Upper lobe of right lung (tissue), 1 donor: ENCODE measurements around the gene CACNA1B. TPM values are rescaled to one million over a fixed set of nuclear protein-coding genes. Genes with fewer than 3 reads are reported as not detected.
A peak's percentile ranks its signal among the peaks of the same experiment; 100 is the strongest.

Experiments used
- ATAC-seq: fragments of 200-7000 bp; cut with Tn5 transposase; one replicate; pipeline ENCODE4 v1.9.1; 2020; ENCODE audit warnings: mild to moderate bottlenecking, moderate library complexity
- DNase-seq: peaks from one replicate; pipeline ENCODE4 v3.0.0-alpha.2; 2020
- H3K27ac ChIP-seq: fragments of 200-600 bp; one replicate; pipeline ENCODE4 v1.8.0; 2022
- H3K27me3 ChIP-seq: fragments of 200-600 bp; one replicate; pipeline ENCODE4 v1.8.0; 2022; ENCODE audit warnings: mild to moderate bottlenecking
- H3K36me3 ChIP-seq: fragments of 200-600 bp; one replicate; pipeline ENCODE4 v1.8.0; 2022
- H3K4me1 ChIP-seq: fragments of 200-600 bp; one replicate; pipeline ENCODE4 v1.8.0; 2022
- H3K4me3 ChIP-seq: fragments of 200-600 bp; one replicate; pipeline ENCODE4 v1.8.0; 2022; ENCODE audit warnings: mild to moderate bottlenecking
- H3K9me3 ChIP-seq: fragments of 200-600 bp; one replicate; pipeline ENCODE4 v1.8.0; 2022
- intact Hi-C: fragments of 100-400 bp; cut with DNase I; formaldehyde crosslinking; loops from one replicate; pipeline ENCODE4 v1.11.0; 2022
- total RNA-seq: library from RNA; stranded (reverse); fragmentation: NEBNext Ultra II Directional; extraction: Animal tissue kit (Norgen Biotek cat#: 25700); gene quantifications from one replicate; pipeline ENCODE4 v1.2.1, GENCODE V29; 2021
- TF ChIP-seq, protein P1 (sequence below): fragments of 200-600 bp; IDR thresholded peaks from one replicate; pipeline ENCODE4 v1.8.0; 2022; ENCODE audit warnings: antibody characterized with exemption
- donor health status: DM: no; HTN: yes; CAD: no; lungs with severe emphysema.

CACNA1B gene
- total RNA-seq, 1 donor from 2014 or later, result 0.29 TPM

DNA sequence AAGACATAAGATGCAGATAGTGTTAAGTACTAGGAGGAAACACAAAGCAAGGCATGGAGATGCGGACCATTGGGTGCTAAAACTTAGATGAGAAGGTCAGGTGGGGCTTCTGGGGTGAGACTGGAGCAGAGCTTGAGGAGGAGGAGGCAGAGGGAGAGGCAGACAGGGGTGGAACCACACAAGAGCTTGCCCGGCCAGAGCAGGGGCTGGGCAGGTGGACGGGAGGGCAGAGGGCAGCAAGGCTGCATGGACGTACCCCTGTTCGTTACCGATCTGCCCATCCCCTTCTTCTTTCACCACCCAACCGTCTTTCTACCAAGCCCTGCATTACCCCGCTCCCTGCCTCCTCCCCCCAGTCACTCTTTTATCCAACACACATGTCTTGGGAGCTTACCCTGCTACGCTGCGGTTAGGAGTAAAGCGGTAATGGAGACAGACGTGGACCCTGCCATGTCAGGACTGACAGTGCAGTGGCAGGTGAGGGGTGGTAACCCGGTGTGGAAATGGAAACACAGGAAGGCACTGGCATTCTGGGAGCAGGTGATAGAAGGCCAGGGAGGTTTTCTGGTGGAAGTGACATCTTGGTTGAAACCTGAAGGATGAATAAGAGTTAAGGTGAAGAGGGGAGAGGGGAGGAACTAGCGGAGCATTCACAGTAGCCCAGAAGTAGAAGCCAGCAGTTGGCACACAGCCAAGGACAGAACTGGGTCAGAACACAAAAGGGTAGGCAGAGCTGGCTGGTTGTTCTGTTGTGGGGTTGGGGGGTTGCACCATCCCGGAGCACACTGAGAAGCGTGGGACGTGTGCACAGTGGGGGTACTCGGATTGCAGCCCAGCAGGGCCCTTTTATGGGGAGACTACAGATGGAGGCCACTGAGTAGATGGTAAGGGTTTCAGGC lies 167.2 kb downstream of the CACNA1B start:
- Histone ChIP-seq H3K4me1 (no peaks in the 10 kb centered on the region), H3K27ac (no peak overlapping the region), H3K4me3 (no peak overlapping the region), H3K27me3 (peaks cover 23% of the 10 kb centered on the region), H3K9me3 (no peaks in the 10 kb centered on the region), H3K36me3 (no peaks in the 10 kb centered on the region)
- intact Hi-C loops, result no loop called here
- ATAC-seq (no peak), DNase-seq (peak; percentile 35)
- TF ChIP-seq, protein P1, sequence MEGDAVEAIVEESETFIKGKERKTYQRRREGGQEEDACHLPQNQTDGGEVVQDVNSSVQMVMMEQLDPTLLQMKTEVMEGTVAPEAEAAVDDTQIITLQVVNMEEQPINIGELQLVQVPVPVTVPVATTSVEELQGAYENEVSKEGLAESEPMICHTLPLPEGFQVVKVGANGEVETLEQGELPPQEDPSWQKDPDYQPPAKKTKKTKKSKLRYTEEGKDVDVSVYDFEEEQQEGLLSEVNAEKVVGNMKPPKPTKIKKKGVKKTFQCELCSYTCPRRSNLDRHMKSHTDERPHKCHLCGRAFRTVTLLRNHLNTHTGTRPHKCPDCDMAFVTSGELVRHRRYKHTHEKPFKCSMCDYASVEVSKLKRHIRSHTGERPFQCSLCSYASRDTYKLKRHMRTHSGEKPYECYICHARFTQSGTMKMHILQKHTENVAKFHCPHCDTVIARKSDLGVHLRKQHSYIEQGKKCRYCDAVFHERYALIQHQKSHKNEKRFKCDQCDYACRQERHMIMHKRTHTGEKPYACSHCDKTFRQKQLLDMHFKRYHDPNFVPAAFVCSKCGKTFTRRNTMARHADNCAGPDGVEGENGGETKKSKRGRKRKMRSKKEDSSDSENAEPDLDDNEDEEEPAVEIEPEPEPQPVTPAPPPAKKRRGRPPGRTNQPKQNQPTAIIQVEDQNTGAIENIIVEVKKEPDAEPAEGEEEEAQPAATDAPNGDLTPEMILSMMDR, result no peak

DNA sequence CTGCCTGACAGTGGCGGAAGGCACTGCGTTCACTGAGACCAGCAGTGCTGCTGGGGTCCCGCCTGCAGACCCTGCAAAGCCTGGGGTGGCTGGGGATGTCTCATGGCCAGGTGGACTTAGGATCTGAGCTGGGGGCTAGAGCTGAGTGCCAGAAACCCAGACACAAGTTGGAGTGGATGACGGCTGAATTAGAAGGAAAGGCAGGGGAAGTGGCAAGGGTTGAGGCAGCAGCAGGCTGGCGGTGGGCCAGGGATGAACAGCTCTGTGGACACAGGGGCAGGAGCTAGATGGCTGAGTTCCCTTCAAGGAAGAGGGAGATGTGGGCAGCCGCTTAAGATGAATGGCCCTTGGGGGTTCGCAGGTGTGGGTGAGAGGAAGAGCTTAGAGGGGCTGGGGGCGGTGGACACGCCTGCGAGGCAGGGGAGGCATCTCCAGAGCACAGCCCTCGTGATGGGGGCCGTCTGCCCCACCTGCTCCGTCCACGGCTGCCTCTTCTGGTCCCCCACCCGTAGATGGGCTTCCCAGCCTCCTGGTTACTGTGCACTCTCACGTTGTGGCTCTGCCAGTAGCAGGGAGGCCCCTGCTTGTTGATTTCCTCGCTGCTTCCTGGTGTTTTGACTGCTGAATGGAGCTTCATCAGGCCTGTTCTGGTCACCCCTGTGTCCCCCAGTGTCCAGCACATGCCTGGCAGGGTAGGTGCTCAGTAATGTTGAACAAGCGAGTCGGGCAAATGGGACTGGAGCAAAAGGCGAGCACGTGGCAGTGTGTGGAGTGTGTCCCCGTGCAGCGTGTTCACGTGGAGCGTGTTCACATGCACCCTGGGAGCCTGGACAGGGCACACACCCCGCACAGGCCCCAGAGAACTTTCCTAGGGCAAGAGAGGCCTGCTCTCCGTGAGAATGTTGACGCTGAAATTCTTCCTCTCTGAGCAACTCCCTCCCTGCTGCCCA lies 168.2 kb downstream of the CACNA1B start:
- H3K9me3 ChIP-seq, result no peaks in the 10 kb centered on the region
- H3K4me1 ChIP-seq, result no peaks in the 10 kb centered on the region
- peaks cover 23% of the 10 kb centered on the region for H3K27me3 ChIP-seq
- TF ChIP-seq, protein P1, result no peak
- intact Hi-C loops, result no loop called here
- no peak for ATAC-seq
- H3K36me3 ChIP-seq, result no peaks in the 10 kb centered on the region
- H3K27ac ChIP-seq, result no peak overlapping the region
- peak; percentile 49 for DNase-seq
- no peak overlapping the region for H3K4me3 ChIP-seq

DNA sequence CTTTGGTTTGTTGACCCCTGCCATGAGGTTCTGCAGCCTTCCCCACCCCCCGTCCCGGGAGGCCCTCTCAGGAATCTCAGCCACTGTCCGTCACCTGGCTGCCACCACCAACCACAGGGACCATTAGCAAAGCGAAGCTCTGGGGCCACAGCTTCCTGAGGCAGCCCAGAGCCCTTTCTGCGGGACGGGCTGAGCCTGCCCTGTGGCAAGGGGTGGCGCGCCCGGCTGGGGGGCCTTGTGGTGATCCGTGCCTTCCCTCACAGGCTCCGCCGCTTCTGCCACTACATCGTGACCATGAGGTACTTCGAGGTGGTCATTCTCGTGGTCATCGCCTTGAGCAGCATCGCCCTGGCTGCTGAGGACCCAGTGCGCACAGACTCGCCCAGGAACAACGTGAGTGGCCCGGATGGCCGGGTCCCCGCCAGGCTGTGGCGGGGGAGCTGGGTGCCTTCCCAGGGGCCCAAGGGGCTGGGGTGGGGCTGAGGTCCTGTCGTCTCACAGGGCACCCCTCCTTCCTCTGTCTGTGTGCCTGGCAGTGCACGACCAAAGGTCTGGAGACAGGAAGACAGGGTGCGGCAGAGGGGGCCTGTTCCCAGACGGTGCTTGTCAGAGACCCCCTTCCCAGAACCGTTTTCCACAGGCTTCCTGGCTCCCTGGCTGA lies 169.2 kb downstream of the CACNA1B start:
- H3K36me3 ChIP-seq, result no peaks in the 10 kb centered on the region
- H3K4me3 ChIP-seq, result no peak overlapping the region
- H3K9me3 ChIP-seq, result no peaks in the 10 kb centered on the region
- no peak overlapping the region for H3K27ac ChIP-seq
- H3K4me1 ChIP-seq, result no peaks in the 10 kb centered on the region
- ATAC-seq (no peak), DNase-seq (peak; percentile 56)
- TF ChIP-seq, protein P1, result no peak
- intact Hi-C loops, result no loop called here
- H3K27me3 ChIP-seq, result peaks cover 18% of the 10 kb centered on the region

- H3K4me1 ChIP-seq, result no peaks in the 10 kb centered on the region
- ATAC-seq (no peak), DNase-seq (peak; percentile 33)
- peaks cover 18% of the 10 kb centered on the region for H3K27me3 ChIP-seq
- H3K9me3 ChIP-seq, result no peaks in the 10 kb centered on the region
- no peak overlapping the region for H3K4me3 ChIP-seq
- intact Hi-C loops, result no loop called here
- TF ChIP-seq, protein P1, result no peak
- H3K36me3 ChIP-seq, result no peaks in the 10 kb centered on the region
- H3K27ac ChIP-seq, result no peak overlapping the region
Measured at GRCh38 chr9:138047469-138048040, 170.0 kb downstream of the CACNA1B start.

DNA sequence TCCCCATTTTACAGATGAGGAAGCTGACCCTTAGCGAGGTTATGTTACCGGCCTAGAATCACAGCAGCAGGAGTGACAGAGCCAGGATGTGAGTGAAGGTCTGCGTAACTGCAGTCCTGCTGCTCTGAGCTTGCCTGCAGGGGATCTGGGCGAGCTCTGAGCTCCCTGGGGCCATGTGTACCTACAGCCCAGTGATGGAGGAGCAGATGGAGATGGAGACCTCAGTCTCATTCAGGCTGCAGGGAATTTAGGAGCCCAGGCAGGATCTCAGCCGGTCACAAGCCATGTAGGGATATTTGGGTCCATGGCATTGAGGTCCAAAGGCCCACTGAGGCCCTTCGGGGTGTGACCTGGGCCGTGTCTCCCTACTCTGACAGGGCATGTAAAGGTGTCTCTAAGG lies 170.6 kb downstream of the CACNA1B start:
- Histone ChIP-seq H3K36me3 (no peaks in the 10 kb centered on the region), H3K27me3 (peaks cover 11% of the 10 kb centered on the region), H3K9me3 (no peaks in the 10 kb centered on the region), H3K4me1 (no peaks in the 10 kb centered on the region), H3K4me3 (no peak overlapping the region), H3K27ac (no peak overlapping the region)
- no peak for ATAC-seq
- intact Hi-C loops, result no loop called here
- peak; percentile 27 for DNase-seq
- TF ChIP-seq, protein P1, result no peak
